Keratinocyte (primary cell): Measurements from ENCODE around the gene TTC16.

Source experiments
- EZH2 ChIP-seq: IDR thresholded peaks from one replicate; pipeline ENCODE4 v1.6.1; 2012; ENCODE audit warnings: inconsistent platforms, mild to moderate bottlenecking, low read length, moderate library complexity
- TF ChIP-seq, protein P1 (sequence below), 3 experiments: IDR thresholded peaks in 1 of 3; conservative IDR thresholded peaks in 1 of 3; optimal IDR thresholded peaks in 1 of 3; 2 replicates in 2 of 3; 3 replicates in 1 of 3; pipeline versions ENCODE3 to v1.5.1; 2011; ENCODE audit warnings: low read length in 3 of 3, mild to moderate bottlenecking in 3 of 3, moderate library complexity in 2 of 3, control low read depth in 1 of 3, inconsistent platforms in 1 of 3; ENCODE audit not compliant: insufficient read depth in 2 of 3; ENCODE audit errors: extremely low read depth in 1 of 3

DNA sequence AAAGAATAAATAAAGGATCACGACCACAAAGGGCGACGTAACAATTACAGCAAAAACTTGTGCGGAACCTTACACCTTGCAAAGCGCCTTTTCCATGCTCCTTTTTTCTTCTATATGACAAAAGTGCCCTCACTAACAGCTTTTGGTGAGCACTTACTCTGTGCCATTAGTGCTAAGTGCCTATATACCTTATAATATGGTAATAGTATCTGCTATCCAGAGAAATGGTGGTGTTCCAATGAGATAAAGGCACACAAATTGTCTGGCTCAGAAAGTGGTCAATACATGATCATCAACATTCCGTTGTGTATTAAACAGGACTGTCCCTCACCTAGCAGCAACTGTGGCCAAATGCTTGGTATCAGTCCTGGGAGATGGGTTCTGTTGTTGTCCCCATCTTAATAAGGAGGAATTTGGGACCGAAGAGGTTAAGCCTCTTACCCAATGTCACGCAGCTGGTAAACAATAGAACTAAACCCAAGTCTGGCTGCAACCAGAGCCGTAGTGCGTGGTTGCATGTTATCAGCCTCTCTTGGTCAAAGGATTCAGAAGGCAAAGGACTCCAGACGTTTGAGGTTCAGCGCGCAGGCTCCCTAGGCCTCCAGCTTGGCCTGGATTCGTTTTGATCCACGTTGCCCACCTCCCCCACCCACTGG is 19.8 kb downstream of the TTC16 start:
- TF ChIP-seq, protein P1, sequence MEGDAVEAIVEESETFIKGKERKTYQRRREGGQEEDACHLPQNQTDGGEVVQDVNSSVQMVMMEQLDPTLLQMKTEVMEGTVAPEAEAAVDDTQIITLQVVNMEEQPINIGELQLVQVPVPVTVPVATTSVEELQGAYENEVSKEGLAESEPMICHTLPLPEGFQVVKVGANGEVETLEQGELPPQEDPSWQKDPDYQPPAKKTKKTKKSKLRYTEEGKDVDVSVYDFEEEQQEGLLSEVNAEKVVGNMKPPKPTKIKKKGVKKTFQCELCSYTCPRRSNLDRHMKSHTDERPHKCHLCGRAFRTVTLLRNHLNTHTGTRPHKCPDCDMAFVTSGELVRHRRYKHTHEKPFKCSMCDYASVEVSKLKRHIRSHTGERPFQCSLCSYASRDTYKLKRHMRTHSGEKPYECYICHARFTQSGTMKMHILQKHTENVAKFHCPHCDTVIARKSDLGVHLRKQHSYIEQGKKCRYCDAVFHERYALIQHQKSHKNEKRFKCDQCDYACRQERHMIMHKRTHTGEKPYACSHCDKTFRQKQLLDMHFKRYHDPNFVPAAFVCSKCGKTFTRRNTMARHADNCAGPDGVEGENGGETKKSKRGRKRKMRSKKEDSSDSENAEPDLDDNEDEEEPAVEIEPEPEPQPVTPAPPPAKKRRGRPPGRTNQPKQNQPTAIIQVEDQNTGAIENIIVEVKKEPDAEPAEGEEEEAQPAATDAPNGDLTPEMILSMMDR (optimal IDR thresholded peaks at IDR 0.05 in 1 of 3, IDR thresholded peaks at IDR 0.05 in 1 of 3, conservative IDR thresholded peaks at IDR 0.05 in 1 of 3; ENCODE audit: extremely low read depth in 1 of 3, insufficient read depth in 2 of 3, low read length in 3 of 3): no peak
- no peak for TF ChIP-seq EZH2
